Hematopoietic multipotent progenitor cell (in vitro differentiated cells): ENCODE data around the gene FBXO17. TPM values are rescaled to one million over a fixed set of nuclear protein-coding genes. Genes with fewer than 3 reads are reported as not detected.
"Not testable (repeated sequence)": the region's sequence is repeated elsewhere in the genome, so short reads cannot be mapped to it uniquely, and the experiment has no call there.

Source experiments
- DNase-seq, 3 donors: peaks; one replicate each; pipeline ENCODE4 v3.0.0-alpha.2; 2011 to 2015; ENCODE audit warnings: low read depth in 2 of 3, low spot score in 2 of 3
- total RNA-seq: library from RNA; depleted of rRNA; stranded (reverse); fragments of >200 nt; gene quantifications from one replicate; pipeline ENCODE4 v1.2.3, GENCODE V29; 2012

Gene FBXO17
- total RNA-seq, 1 donor, result 0.27 TPM

DNA sequence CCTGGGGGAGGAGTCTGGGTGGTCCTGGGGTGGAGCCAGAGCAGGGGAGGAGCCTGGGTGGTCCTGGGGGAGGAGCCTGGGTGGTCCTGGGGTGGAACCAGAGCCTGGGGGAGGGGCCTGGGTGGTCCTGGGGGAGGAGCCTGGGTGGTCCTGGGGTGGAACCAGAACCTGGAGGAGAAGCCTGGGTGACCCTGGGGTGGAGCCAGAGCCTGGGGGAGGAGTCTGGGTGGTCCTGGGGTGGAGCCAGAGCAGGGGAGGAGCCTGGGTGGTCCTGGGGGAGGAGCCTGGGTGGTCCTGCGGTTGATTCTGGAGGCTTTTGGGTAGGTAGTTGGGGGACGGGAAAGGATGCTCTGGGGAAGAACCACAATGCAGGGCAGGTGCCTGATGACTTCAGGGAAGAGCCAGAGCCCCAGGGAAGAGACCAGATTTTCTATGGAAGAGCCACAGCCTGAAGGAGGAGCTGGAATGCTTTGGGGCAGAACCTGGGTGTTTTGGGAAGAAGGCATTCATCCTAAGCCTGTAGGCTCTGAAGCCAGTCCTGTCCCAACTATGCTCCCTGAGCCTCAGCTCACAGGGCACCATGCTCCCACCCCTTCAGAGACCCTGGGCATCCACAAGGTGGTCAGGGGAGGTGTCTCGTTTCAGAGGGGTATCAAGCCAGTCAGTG, 29.8 kb downstream of the FBXO17 start:
- DNase-seq, result no peak

DNA sequence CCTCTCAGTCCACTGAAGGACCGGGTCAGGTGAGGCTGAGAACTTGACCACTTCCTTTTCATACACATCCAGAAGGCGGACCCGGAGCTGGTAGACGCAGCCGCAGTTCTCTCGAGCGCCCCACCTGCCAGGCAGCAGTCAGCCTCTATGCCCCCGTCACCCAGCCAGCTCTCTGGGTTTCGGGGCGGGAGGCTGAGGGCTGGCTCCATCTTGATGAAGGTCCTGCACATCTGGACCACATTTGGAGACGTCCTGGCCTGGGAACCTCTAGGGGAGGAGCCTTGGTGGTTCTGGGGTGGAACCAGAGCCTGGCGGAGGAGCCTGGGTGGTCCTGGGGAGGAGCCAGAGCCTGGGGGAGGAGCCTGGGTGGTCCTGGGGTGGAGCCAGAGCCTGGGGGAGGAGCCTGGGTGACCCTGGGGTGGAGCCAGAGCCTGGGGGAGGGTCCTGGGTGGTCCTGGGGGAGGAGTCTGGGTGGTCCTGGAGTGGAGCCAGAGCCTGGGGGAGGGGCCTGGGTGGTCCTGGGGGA, 30.5 kb downstream of the FBXO17 start:
- no peak for DNase-seq

DNA sequence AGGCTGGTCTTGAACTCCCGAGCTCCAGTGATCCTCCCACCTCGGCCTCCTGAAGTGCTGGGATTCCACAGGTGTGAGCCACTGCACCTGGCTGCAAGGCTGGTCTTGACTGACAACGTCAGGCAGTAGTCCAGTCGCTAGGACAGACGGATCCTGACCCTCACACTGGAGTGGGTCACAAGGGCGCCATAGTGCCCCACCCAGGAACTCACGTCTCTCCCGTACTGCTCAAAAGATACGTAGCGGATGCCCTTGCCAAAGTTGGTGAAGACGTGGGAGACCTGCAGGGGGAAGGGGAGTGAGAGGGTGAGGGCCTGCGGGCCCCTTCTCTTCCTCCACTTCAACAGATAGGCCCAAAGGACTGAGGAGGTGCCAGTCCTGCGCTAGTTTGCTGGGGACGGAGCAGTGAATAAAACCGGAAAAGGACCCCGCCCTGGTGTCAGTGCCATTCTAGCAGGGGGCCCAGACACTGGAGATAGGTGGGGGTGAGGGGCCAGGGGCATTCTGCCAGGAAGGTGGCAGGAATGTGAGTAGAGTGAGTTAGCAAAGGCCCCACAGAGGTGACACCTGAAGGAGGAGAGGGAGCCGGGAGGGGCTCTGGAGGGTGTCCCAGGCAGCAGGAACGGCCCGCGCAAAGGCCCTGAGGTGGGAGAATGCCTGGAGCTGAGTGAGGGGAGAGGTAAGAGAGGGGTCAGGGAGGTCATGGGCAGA, 32.9 kb downstream of the FBXO17 start:
- no peak for DNase-seq

DNA sequence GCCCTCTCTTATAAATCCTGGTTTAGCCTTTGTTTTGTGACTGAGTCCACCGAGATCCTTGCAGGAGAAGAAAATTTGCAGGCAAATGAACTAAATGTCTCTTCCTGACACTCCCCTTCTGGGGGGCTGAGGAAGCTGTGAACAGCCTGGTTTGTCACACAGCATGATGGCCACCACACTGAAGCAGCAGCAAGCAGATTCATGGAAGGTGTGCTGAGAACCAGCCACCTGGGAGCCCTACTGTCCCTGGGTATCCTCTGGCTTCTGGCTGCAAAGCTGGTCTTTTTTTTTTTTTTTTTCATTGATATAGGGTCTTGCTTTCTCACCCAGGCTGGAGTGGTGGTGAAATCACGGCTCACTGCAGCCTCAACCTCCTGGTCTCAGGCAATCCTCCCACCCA, 33.6 kb downstream of the FBXO17 start:
- no peak for DNase-seq

DNA sequence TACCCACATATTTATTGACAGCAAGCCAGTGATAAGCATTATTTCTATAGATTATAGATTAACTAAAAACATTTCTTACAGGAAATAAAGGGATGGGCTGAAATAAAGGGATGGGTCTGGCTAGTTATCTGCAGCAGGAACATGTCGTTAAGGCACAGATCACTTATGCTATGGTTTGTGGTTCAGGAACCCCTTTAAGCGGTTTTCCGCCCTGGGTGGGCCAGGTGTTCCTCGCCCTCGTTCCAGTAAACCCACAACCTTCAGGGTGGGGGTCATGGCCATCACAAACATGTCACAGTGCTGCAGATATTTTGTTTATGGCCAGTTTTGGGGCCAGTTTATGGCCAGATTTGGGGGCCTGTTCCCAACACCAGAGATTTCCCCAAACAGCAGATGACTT, 34.1 kb downstream of the FBXO17 start:
- not testable (repeated sequence) for DNase-seq

DNA sequence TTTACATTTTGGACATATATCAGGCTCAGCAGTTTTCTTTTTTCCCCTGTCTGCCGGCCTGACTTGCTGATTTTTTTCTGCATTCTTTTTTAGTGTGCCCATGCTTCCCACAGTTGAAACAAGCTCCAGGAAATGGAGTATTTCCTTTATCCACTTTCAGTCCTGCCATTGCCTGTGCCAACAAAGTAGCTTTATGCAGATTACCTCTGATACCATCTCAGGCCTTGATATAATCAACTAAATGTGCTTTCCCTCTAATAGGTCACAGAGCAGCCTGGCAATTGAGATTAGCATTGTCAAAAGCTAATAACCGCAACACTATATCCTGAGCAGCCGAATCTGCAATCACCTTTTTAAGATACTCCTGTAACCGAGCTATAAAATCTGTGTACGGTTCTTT, 35.6 kb downstream of the FBXO17 start:
- peak in 1 of 3 donors; percentile 8 for DNase-seq

DNA sequence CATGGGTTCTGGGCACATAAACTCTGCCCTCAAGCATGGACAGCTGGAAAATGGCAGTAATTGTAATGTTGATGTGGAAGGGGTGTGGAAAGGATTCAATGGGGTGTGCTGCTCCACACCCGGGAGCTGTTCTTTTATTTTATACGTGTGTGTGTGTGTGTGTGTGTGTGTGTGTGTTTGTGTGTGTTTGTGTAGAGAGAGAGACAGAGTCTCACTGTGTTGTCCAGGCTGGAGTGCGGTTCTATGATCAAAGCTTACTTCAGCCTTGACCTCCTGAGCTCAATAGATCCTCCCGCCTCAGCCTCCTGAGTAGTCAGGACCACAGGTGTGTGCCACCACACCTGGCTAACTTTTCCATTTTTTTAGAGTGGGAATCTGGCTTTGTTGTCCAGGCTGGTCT, 42.0 kb downstream of the FBXO17 start:
- DNase-seq, result no peak

DNA sequence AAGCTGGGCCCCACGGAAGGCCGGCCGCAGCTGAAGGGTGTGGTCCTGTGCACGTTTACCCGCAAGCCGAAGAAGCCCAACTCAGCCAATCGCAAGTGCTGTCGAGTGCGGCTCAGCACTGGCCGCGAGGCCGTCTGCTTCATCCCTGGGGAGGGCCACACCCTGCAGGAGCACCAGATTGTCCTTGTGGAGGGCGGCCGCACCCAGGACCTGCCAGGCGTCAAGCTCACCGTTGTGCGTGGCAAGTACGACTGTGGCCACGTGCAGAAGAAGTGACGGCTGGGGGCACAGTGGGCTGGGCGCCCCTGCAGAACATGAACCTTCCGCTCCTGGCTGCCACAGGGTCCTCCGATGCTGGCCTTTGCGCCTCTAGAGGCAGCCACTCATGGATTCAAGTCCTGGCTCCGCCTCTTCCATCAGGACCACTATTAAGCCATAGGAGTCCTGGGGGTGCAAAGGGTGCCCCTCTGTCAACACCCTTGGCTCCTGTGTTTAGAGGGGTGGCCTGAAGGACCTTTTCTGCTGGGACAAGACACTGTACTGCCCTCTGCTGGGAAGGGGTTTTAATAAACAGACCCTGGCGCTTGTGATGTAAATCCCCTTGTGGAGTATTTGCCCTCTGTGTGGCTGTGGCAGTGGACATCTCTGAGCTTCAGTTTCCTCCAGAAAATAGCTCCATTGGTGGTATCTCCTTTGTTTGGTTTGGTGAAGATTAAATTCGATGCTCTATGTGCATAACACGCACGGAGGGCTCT, 42.9 kb downstream of the FBXO17 start:
- peak in 2 of 3 donors; percentile 65 to 69 for DNase-seq

DNA sequence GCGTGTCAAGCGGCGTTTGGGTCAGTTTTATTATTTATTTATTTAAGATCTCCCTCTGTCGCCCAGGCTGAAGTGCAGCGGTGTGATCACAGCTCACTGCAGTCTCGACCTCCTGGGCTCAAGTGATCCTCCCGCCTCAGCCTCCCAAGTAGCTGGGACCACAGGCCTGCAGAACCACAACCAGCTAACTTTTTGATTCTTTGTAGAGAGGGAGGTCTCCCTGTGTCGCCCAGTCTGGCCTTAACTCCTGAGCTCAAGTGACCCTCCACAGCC, 44.1 kb downstream of the FBXO17 start:
- DNase-seq, result no peak

DNA sequence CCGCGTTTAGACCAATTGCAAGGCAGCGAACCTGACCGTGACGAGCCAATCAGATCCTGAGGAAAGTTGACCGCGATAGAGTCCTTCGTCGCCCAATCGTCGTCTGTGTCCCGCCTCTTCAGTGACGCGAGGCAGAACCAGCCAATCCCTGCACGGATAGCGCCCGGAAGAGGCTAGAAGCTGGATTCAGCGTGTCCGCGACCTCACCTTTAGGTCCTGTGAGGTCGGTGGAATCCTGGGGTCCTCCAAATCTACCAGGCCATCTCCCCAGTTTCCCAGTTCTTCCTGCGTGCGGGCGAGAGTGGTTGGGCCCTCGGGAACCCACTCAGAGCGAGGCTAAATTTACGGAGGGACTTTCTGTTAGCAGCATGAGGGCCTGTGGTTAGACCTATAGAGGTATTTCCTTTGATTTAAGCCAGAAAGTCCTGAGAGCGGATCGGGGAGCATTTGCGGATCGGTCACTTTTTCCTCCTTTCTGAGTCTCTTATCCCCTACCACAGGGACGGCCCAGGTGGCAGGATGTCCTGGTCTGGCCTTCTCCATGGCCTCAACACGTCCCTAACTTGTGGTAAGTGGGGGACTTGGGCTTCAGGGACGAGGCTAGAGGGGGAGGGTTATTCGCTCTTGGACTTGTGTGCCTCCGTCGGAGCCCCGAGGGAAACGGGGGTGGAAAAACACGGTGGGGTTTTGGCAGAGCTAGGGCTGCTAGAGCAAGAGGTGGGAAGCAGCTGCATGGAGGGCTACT, 44.6 kb downstream of the FBXO17 start, which contains the start of gene MRPS12:
Gene MRPS12, plus strand, starts transcription at position 169 of the 745 bp plus-strand sequence. Its CDS starts 351 bp downstream, at position 520.
- peak in 2 of 3 donors; percentile 99 to 100 for DNase-seq

DNA sequence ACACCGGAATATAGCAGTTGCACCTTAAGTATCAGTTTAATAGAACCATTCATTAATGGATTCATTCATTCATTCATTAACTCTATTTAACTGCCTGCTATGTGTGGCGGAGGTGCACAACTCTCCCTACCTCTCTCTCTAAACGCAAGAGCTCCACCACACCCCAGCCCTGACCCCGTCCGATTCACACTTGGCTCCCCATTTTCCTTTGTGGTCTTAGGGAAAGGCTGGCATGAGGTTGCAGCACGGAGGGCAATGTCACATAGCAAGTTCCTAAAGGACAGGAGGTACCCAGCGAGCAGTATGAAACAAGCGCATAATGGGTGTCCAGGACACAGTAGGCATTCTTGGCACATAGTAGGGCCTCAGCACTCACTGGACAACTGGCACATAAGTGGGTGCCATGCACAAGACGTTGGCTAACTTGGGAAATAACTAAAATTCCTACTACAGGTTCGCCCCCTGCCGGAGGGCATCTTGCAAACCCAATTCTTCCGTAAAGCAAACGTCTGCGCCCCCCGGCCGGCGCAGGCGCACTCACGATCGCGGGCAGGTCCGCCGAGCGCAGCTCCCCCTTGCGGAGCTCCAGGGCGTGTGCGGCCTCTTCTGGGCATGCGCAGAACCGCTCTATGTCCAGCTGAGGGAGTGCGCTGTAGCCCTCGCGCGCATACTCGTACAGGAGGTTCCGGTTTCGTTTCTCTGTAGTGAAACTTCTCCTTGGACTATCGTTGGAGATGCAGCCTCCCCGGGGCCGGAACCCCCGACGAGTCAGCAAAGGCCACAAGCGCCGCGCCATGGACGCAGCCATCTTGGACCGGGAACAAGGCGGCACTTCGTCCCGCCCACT, 45.4 kb downstream of the FBXO17 start, which contains the start of gene SARS2:
Gene SARS2, minus strand, starts transcription at position 835 of the 847 bp plus-strand sequence. Its CDS starts 27 bp downstream, at position 808.
- peak; percentile 91 to 100 (median 95) for DNase-seq

DNA sequence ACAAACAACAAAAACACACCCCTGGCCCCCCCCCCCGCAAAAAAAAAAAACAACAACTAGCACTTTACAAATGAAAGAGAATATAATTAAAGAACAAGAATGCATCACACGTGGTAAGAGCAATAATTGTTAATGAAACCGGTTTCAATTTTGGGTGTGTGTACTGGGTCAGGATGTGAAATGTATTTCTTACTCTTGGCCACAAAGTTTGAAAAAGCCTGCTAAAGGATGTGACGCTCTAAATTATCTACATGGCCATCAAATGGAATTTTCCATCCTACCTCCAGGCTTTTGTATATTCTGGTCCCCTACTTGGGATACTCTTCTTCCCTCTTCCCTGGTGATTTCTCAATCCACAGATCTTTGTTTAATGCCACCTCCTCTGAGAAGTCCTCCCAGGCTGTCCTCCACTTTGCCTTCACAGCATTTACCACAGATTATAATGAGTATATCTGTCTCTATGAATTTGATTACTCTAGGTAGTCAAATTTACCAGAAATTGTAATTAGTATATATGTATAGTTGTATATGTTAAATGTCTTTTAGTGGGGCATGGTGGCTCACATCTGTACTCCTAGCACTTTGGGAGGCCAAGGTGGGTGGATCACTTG, 47.0 kb downstream of the FBXO17 start:
- no peak for DNase-seq

DNA sequence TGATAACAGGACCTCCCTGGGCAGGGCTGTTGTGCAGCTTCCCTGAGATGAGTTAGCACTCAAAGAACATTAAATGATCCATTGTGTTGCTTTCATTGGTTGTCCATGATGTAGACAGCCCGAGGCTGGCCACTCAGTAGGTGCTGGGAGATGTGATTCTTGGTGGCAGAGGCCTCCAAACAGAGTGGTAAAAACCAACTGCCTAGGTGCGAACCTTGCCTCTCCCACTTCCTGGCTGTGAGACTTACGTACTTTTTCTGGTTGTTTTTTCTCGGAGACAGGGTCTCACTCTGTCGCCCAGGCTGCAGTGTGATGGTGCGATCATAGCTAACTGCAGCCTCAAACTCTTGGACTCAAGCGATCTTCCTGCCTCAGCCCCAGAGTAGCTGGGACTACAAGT, 51.2 kb downstream of the FBXO17 start:
- no peak for DNase-seq

DNA sequence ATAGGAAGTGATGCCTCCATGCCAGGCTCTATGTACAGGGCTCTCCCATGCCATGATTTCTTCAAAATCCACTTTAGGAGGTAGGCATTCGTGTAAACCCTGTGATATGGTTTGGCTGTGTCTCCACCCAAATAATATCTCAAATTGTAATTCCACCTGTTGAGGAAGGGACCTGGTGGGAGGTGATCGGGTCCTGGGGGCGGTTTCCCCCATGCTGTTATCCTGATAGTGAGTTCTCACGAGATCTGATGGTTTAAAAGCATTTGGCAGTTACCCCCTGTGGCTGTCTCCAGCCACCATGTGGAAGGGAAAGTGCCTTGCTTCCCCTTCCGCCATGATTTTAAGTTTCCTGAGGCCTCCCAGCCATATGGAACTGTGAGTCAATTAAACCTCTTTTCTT, 53.1 kb downstream of the FBXO17 start:
- DNase-seq, result no peak

DNA sequence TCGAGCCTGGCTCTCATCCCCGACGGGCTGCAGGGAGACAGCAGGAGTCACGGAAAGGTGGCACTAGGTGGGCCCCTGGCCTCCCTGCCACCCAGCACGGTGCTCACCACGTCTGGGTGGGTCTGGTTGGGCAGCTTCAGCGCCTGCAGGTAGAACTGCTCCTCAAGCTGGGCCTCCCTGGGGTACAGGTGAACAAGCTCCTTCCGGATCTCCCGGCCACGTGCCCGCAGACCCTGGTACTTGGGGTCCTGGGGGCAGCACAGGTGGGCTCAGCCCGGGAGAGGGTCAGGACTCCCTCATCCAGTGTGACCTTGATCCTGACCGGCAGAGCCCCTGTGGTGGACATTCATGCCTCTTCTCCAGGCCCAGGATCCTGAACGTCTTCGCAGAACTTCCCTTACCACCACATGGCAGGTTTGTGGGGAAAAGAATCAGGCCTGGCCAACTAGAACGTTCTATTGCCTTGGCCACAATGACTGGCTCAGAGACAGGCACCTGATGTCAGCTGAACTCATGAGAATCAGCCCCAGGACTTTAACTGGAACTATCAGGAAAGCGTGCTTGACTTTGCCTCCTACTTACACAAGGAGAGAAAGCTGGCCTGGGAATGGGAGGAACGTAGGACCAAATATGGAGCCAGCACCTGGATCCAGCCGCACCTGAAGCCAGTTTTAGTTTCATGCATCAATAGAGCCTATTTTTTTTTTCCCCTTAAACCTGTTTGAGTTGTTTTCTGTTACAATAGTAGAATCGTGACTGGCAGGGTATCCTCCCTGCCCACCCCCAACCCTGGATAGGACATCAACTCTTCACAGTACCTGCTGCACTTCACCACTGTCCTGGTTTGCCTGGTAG, 53.9 kb downstream of the FBXO17 start:
- no peak for DNase-seq

DNA sequence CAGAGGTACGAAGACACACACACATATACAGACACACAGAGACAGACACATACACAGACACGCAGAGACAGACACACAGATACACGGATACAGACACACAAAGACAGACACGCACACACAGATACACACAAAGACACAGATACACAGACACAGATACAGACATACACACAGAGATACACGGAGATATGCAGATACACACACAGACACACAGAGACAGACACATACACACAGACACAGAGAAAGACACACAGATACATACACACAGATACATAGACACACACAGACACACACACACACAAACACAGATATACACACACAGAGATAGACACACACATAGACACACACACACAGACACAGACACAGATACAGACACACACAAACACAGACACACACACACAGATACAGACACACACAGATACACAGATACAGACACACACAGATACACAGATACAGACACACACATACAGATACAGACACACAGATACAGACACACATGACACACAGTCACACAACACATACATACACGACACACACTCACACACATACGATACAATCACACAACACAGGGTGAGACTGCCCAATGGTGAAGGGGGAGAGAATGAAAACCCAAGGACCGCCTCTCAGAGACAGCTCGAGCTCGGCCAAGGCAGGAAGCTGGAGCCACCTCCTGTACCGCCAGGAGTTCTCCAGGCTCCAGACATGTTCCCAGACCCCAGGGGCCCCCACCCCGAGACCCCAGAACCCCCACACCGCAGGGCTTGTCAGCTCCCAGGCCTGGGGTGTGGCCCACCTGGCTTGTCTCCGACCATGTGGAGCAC, 54.7 kb downstream of the FBXO17 start:
- no peak for DNase-seq

DNA sequence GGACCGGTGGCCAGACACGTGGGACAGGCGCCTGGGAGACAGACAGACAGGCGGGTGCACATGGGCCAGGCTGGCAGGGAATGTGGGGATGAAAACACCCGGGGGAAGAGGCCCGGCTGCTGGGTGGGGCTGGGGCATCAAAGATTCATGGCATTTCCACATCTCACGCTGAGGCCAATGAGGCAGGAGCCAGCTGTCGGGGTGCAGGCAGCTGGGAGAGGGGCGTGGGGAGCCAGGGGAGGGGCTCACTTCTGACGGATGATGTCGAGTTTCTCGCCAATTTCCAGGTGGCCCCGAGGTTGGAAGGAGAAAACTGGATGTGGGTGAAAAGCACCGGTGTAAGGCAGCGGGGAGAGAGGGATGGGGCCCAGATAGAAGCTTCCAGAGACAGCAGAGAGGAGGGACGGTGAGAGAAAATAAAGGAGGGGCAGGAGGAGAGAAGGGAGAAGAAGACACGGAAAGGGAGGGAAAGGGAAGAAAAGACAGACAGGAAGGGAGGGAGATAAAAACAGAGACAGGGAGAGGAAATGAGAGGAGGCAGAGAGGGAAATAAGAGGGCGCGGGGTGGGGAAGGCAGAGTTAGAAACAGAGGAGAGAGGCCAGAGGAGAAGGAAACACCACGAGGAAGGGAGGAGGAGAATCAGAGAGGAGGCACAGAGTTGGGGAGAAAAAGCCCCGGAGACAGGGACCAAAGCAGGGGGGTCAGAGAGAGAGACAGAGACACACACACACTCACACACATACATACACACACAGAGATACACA, 55.5 kb downstream of the FBXO17 start:
- no peak for DNase-seq
